ENCODE measurements around the gene KLHL17.
A peak's percentile ranks its signal among the peaks of the same experiment; 100 is the strongest.

The KLHL17 gene

GRCh38 chr1:960363-961131 lies at the start of gene KLHL17:
KLHL17 (plus strand) TSS chr1:960584; CDS start chr1:960694, 110 bp downstream.
- no peak for TF ChIP-seq CTCF (IDR thresholded peaks at IDR 0.05; ENCODE audit: insufficient read depth, low read depth, low read length, missing control alignments)
- DNase-seq (ENCODE audit: low read depth) = peak; percentile 80

GRCh38 chr1:910881-911721 lies 49.3 kb upstream of the KLHL17 start:
- TF ChIP-seq CTCF (IDR thresholded peaks at IDR 0.05; ENCODE audit: insufficient read depth, low read depth, low read length, missing control alignments) = no peak
- DNase-seq (ENCODE audit: low read depth) = peak; percentile 77
- no peak overlapping the region for H3K4me3 ChIP-seq (ENCODE audit: low read length)

More at GRCh38 chr1:960363-961131, at the start of gene KLHL17:
- H3K4me3 ChIP-seq (ENCODE audit: low read length) = peak within 1 kb of the TSS; percentile 46

- DNase-seq (ENCODE audit: low read depth) = no peak
- no peak for TF ChIP-seq CTCF (IDR thresholded peaks at IDR 0.05; ENCODE audit: insufficient read depth, low read depth, low read length, missing control alignments)
- no peak overlapping the region for H3K4me3 ChIP-seq (ENCODE audit: low read length)
These were observed 48.3 kb upstream of the KLHL17 start for GRCh38 chr1:911875-912739.

- peak; percentile 40 for DNase-seq (ENCODE audit: low read depth)
- H3K4me3 ChIP-seq (ENCODE audit: low read length) = no peak overlapping the region
- peak; percentile 36 for TF ChIP-seq CTCF (IDR thresholded peaks at IDR 0.05; ENCODE audit: insufficient read depth, low read depth, low read length, missing control alignments)
These were observed 47.6 kb upstream of the KLHL17 start for GRCh38 chr1:912740-913301.

- H3K4me3 ChIP-seq (ENCODE audit: low read length) = no peak overlapping the region
- no peak for DNase-seq (ENCODE audit: low read depth)
- TF ChIP-seq CTCF (IDR thresholded peaks at IDR 0.05; ENCODE audit: insufficient read depth, low read depth, low read length, missing control alignments) = no peak
These were observed 46.8 kb upstream of the KLHL17 start for GRCh38 chr1:913491-914130.
